Subcutaneous adipose tissue (tissue), 4 donors: Measurements from ENCODE around the gene SCO1. TPM values are rescaled to one million over a fixed set of nuclear protein-coding genes. Genes with fewer than 3 reads are reported as not detected.

Experiments
- CTCF ChIP-seq: fragments of 450-650 bp; IDR thresholded peaks from one replicate; pipeline ENCODE4 v1.5.1; 2016; ENCODE audit warnings: low read depth, mild to moderate bottlenecking, control low read depth, antibody characterized with exemption, moderate library complexity
- total RNA-seq, 4 donors: library from RNA; depleted of rRNA; stranded (reverse); fragments of >200 nt; gene quantifications; one replicate each; pipeline ENCODE4 v1.1.0, GENCODE V29; 2016

Gene SCO1
- total RNA-seq, 4 donors from 2014 or later, result 12.8 to 28.3 (median 21.0) TPM

- TF ChIP-seq CTCF, result no peak
These were observed 9.8 kb downstream of the SCO1 start for GRCh38 chr17:10687499-10687898.

GRCh38 chr17:10683853-10684252 lies 13.5 kb downstream of the SCO1 start:
- no peak for TF ChIP-seq CTCF

- TF ChIP-seq CTCF, result no peak
These were observed 15.4 kb downstream of the SCO1 start for GRCh38 chr17:10681866-10682446.

GRCh38 chr17:10674704-10675103 lies 22.6 kb downstream of the SCO1 start:
- TF ChIP-seq CTCF, result no peak

- TF ChIP-seq CTCF, result no peak
These were observed 24.0 kb downstream of the SCO1 start for GRCh38 chr17:10673312-10673711.

GRCh38 chr17:10668775-10669174 lies 28.6 kb downstream of the SCO1 start:
- TF ChIP-seq CTCF, result no peak

- no peak for TF ChIP-seq CTCF
These were observed 30.4 kb downstream of the SCO1 start for GRCh38 chr17:10666906-10667305.

GRCh38 chr17:10664571-10664970 lies 32.8 kb downstream of the SCO1 start:
- TF ChIP-seq CTCF, result no peak
